Parathyroid adenoma (tissue), 2 donors: ENCODE results near the gene CARD10.

Source experiments
- H2AFZ ChIP-seq: fragments of 300-600 bp; sonication (generic); one replicate; pipeline ENCODE4 v1.7.0; 2017; ENCODE audit warnings: antibody characterized with exemption, mild to moderate bottlenecking
- H3K27ac ChIP-seq: fragments of 300-600 bp; sonication (generic); one replicate; pipeline ENCODE4 v1.7.0; 2017
- H3K27me3 ChIP-seq: fragments of 300-600 bp; sonication (generic); one replicate; pipeline ENCODE4 v1.7.0; 2017; ENCODE audit warnings: low read length; ENCODE audit not compliant: control insufficient read depth, insufficient read depth
- H3K36me3 ChIP-seq: fragments of 300-600 bp; sonication (generic); one replicate; pipeline ENCODE4 v1.7.0; 2017; ENCODE audit warnings: low read length; ENCODE audit not compliant: control insufficient read depth, insufficient read depth
- H3K4me1 ChIP-seq: fragments of 300-600 bp; sonication (generic); one replicate; pipeline ENCODE4 v1.7.0; 2017; ENCODE audit warnings: control low read depth
- H3K4me2 ChIP-seq: fragments of 300-600 bp; sonication (generic); one replicate; pipeline ENCODE4 v1.7.0; 2017; ENCODE audit warnings: low read length
- H3K4me3 ChIP-seq: fragments of 300-600 bp; sonication (generic); one replicate; pipeline ENCODE4 v1.7.0; 2017; ENCODE audit warnings: low read depth, low read length
- H3K79me2 ChIP-seq: fragments of 300-600 bp; sonication (generic); one replicate; pipeline ENCODE4 v1.7.0; 2017; ENCODE audit warnings: control low read depth
- H3K9ac ChIP-seq: fragments of 300-600 bp; sonication (generic); one replicate; pipeline ENCODE4 v1.7.0; 2017; ENCODE audit warnings: mild to moderate bottlenecking
- H3K9me3 ChIP-seq: fragments of 300-600 bp; sonication (generic); one replicate; pipeline ENCODE4 v1.7.0; 2017; ENCODE audit warnings: low read length; ENCODE audit not compliant: control insufficient read depth
- CTCF ChIP-seq: fragments of 300-600 bp; sonication (generic); IDR thresholded peaks from one replicate; pipeline ENCODE4 v1.7.0; 2017; ENCODE audit warnings: antibody characterized with exemption, mild to moderate bottlenecking
- donor health status: primary hyperparathyroidism.

Gene CARD10

DNA sequence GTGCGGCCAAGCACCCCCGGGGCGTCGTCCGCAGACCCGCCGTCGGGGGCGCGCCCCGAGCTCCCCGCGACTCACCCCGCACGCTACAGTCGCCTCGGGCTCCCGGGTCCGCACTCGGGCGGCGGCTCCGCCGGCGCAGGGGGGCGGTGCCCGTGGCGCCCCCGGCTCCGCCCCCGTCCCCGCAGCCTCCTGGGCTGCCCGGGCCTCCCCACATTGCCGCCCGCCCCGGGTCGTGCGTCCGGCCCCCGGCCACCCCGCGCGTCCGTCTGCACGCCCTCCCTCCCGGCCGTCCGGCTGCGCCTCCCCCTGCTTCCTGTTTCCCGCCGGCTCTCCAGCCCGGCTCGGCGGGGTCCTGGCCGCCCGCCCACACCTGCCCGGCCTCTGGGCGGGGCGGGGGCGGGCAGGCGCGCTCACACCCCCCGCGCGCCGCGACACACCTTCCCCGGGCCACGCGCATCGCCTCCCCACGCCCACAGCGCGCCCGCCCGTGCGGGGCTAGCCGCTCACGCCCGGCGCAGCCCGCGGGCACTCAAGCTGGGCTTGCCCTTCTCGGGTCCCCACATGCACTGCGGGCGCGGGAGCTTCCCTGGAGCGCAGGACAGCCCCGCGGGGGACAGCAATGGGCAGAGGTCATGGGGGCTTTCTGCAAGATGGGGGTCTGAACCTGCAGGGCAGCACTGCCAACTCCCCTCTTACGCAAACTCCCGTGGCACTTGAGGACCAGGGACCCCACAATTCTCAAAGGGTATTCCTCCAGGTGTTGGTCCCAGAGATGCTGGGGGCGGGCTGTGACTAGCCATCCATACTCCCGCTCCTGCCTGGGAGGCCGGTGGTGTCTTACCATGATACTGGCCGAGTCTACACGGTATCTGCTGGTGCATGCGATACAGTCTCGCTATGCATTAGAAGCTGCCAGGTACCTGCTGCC, at the start of gene CARD10:
CARD10 (minus strand) TSS at position 148 of the 928 bp plus-strand sequence. CDS start 215 bp downstream, outside the sequence.
- Histone ChIP-seq H3K36me3 (no peaks in the 10 kb centered on the region), H3K4me1 (no peaks in the 10 kb centered on the region), H3K79me2 (no peaks in the 10 kb centered on the region), H3K9me3 (no peaks in the 10 kb centered on the region), H3K27ac (no peak within 1 kb of the TSS), H3K9ac (no peak within 1 kb of the TSS), H3K4me2 (peak within 1 kb of the TSS; percentile 73), H2AFZ (peak within 1 kb of the TSS; percentile 79), H3K27me3 (no peaks in the 10 kb centered on the region), H3K4me3 (peak within 1 kb of the TSS; percentile 51)
- TF ChIP-seq CTCF = no peak

- H3K27ac ChIP-seq = no peak overlapping the region
- H3K4me2 ChIP-seq = no peak overlapping the region
- H3K27me3 ChIP-seq = no peaks in the 10 kb centered on the region
- H3K4me3 ChIP-seq = no peak overlapping the region
- peaks cover 10% of the 10 kb centered on the region for H3K4me1 ChIP-seq
- H3K36me3 ChIP-seq = no peaks in the 10 kb centered on the region
- H3K9ac ChIP-seq = no peak overlapping the region
- no peak for TF ChIP-seq CTCF
- H3K79me2 ChIP-seq = peaks cover 8% of the 10 kb centered on the region
- H2AFZ ChIP-seq = no peak overlapping the region
- no peaks in the 10 kb centered on the region for H3K9me3 ChIP-seq
Observed at GRCh38 chr22:37568448-37569008, 49.3 kb upstream of the CARD10 start.

GRCh38 chr22:37568012-37568411, 48.8 kb upstream of the CARD10 start:
- no peak overlapping the region for H3K9ac ChIP-seq
- H3K9me3 ChIP-seq = no peaks in the 10 kb centered on the region
- H3K27me3 ChIP-seq = no peaks in the 10 kb centered on the region

DNA sequence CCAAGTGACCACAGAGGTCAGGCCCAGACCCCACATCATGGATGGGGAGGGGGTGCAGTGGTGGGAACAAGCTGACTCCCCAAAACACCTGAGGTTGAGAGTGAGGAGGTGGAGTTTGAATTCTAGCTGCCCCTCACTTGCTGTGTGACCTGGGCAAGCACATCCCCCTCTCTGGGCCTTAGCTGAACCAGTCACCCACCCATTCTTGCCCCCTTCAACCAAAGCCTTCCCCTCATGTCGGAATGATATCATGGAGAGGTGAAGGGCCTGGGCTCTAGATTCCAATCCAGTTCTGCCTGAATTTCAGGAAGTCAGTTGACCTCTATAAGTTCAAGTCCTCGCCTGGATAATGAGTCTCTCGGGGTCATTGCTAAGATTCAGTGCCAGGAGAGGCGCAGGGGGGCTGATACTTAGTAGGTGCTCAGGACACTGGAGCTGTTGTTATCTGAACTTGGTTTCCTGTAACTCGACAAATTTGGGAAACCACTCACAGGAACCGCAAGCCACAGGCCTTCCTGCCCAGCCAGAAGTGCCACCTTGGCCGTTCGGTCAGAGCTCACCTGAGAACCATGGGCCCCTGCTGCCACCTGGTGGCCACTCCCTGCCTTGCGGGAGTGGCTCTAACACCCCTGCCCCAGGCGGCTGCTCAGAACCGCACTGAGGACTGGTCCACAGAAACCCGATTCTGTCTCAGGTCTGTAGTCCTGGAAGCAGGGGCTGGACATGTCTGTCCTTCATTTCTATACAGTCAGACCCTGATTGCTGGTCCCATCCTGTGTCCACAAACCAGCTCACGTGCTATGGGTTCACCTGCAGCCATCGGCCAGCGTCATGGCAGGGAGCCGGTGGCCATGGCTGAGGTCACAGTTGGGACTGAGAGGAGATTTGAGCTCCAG, 47.9 kb upstream of the CARD10 start:
- Histone ChIP-seq H3K27ac (peak overlapping the region; percentile 29), H3K4me1 (peaks cover 13% of the 10 kb centered on the region)
- peak; percentile 84 for TF ChIP-seq CTCF

More at GRCh38 chr22:37568012-37568411, 48.8 kb upstream of the CARD10 start:
- H2AFZ ChIP-seq = no peak overlapping the region
- no peak overlapping the region for H3K27ac ChIP-seq
- peaks cover 8% of the 10 kb centered on the region for H3K79me2 ChIP-seq
- H3K4me2 ChIP-seq = no peak overlapping the region
- H3K36me3 ChIP-seq = no peaks in the 10 kb centered on the region
- TF ChIP-seq CTCF = no peak
- no peak overlapping the region for H3K4me3 ChIP-seq
- H3K4me1 ChIP-seq = peaks cover 11% of the 10 kb centered on the region

More for the DNA sequence above, 47.9 kb upstream of the CARD10 start:
- no peaks in the 10 kb centered on the region for H3K27me3 ChIP-seq
- no peaks in the 10 kb centered on the region for H3K9me3 ChIP-seq
- H3K9ac ChIP-seq = no peak overlapping the region
- H3K4me2 ChIP-seq = no peak overlapping the region
- H3K4me3 ChIP-seq = no peak overlapping the region
- no peak overlapping the region for H2AFZ ChIP-seq
- H3K36me3 ChIP-seq = no peaks in the 10 kb centered on the region
- H3K79me2 ChIP-seq = peaks cover 8% of the 10 kb centered on the region
